K562 (cell line): Measurements from ENCODE around the gene RHNO1.

Experiments
- ATF7 ChIP-seq: fragments of 450-650 bp; IDR thresholded peaks from 2 replicates; pipeline ENCODE4 v1.7.1; 2014; ENCODE audit warnings: mild to moderate bottlenecking, moderate library complexity
- CREB1 ChIP-seq, 2 experiments: sonication (generic) in 1 of 2; formaldehyde crosslinking in 1 of 2; IDR thresholded peaks; 2 replicates each; pipeline versions ENCODE4 v1.6.1 to v1.8.0; 2012 to 2022; ENCODE audit warnings: inconsistent platforms in 1 of 2, mild to moderate bottlenecking in 1 of 2, missing genetic modification reagents in 1 of 2, moderate library complexity in 1 of 2
- ERF ChIP-seq: fragments of 450-650 bp; formaldehyde crosslinking; IDR thresholded peaks from 2 replicates; pipeline ENCODE4 v1.4.0; 2020; ENCODE audit warnings: mild to moderate bottlenecking, mixed read lengths
- HDAC6 ChIP-seq: IDR thresholded peaks from 2 replicates; pipeline ENCODE4 v1.6.1; 2012; ENCODE audit warnings: low read depth, mild to moderate bottlenecking, control low read depth, inconsistent platforms, low read length, moderate library complexity
- MYC ChIP-seq, 2 experiments: fragments of 250-450 bp in 1 of 2; sonication (Bioruptor Pico) in 1 of 2; IDR thresholded peaks; 2 replicates each; pipeline versions ENCODE4 v1.5.1 to v1.6.1; 2012 to 2021; ENCODE audit warnings: low read depth in 2 of 2, borderline replicate concordance in 1 of 2, improper control_type of control experiment in 1 of 2, low read length in 1 of 2, mild to moderate bottlenecking in 1 of 2, moderate library complexity in 1 of 2
- POLR2A ChIP-seq: fragments of 450-650 bp; conservative IDR thresholded peaks from 2 replicates; pipeline ENCODE4 v1.6.1; 2016
- PRMT5 ChIP-seq: sonication (generic); formaldehyde crosslinking; IDR thresholded peaks from 2 replicates; pipeline ENCODE4 v1.5.0; 2020; ENCODE audit warnings: missing genetic modification reagents
- TEAD4 ChIP-seq, 2 experiments: sonication (generic) in 1 of 2; formaldehyde crosslinking in 1 of 2; IDR thresholded peaks; 2 replicates each; pipeline versions ENCODE4 v1.6.1 to v1.8.0; 2012 to 2022; ENCODE audit warnings: borderline replicate concordance in 1 of 2, inconsistent platforms in 1 of 2, low read length in 1 of 2, mild to moderate bottlenecking in 1 of 2, missing genetic modification reagents in 1 of 2
- ZBED1 ChIP-seq: IDR thresholded peaks from 2 replicates; pipeline ENCODE4 v1.6.1; 2014
- TF ChIP-seq, protein P1 (sequence below): fragments of 450-650 bp; IDR thresholded peaks from 2 replicates; pipeline ENCODE4 v1.6.1; 2017; ENCODE audit warnings: antibody characterized with exemption, mild to moderate bottlenecking
- TF ChIP-seq, protein P2 (sequence below): sonication (generic); formaldehyde crosslinking; IDR thresholded peaks from 2 replicates; pipeline ENCODE4 v1.8.1; 2023; ENCODE audit warnings: mild to moderate bottlenecking, missing genetic modification reagents
- TF ChIP-seq, protein P3 (sequence below), 3 experiments: IDR thresholded peaks in 2 of 3; conservative IDR thresholded peaks in 1 of 3; 2 replicates each; pipeline ENCODE4 v1.5.1; 2011 to 2012; ENCODE audit warnings: low read length in 3 of 3, mild to moderate bottlenecking in 3 of 3, control low read depth in 2 of 3, improper control_type of control experiment in 1 of 3, inconsistent platforms in 1 of 3, low read depth in 1 of 3, mixed read lengths in 1 of 3, moderate library complexity in 1 of 3; ENCODE audit not compliant: insufficient read depth in 2 of 3
- TF ChIP-seq, protein P4 (sequence below): fragments of 450-650 bp; formaldehyde crosslinking; IDR thresholded peaks from 2 replicates; pipeline ENCODE4 v1.4.0; 2022; ENCODE audit warnings: missing genetic modification characterization

DNA sequence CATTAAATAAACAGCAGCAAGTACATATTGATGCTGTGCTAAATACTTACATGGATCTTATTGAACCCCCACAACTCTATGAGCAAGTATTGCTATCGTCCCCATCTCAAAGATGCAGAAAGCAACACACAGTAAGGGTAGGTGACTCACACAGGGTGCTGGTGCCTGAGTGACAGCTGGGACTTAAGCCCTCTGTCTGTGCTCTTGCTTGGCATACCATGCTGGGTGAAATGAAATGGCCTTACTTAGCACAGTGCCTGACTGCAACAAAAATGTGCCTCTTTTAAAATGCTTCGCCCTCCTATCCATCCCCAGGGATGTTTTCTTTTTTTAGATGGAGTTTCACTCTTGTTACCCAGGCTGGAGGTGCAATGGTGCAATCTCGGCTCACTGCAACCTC, 21.0 kb upstream of the RHNO1 start:
- TF ChIP-seq CREB1 (IDR thresholded peaks at IDR 0.05): no peak
- no peak for TF ChIP-seq CREB1 (CRISPR knock-in tag; IDR thresholded peaks at IDR 0.05)
- TF ChIP-seq HDAC6: no peak
- TF ChIP-seq, protein P1, sequence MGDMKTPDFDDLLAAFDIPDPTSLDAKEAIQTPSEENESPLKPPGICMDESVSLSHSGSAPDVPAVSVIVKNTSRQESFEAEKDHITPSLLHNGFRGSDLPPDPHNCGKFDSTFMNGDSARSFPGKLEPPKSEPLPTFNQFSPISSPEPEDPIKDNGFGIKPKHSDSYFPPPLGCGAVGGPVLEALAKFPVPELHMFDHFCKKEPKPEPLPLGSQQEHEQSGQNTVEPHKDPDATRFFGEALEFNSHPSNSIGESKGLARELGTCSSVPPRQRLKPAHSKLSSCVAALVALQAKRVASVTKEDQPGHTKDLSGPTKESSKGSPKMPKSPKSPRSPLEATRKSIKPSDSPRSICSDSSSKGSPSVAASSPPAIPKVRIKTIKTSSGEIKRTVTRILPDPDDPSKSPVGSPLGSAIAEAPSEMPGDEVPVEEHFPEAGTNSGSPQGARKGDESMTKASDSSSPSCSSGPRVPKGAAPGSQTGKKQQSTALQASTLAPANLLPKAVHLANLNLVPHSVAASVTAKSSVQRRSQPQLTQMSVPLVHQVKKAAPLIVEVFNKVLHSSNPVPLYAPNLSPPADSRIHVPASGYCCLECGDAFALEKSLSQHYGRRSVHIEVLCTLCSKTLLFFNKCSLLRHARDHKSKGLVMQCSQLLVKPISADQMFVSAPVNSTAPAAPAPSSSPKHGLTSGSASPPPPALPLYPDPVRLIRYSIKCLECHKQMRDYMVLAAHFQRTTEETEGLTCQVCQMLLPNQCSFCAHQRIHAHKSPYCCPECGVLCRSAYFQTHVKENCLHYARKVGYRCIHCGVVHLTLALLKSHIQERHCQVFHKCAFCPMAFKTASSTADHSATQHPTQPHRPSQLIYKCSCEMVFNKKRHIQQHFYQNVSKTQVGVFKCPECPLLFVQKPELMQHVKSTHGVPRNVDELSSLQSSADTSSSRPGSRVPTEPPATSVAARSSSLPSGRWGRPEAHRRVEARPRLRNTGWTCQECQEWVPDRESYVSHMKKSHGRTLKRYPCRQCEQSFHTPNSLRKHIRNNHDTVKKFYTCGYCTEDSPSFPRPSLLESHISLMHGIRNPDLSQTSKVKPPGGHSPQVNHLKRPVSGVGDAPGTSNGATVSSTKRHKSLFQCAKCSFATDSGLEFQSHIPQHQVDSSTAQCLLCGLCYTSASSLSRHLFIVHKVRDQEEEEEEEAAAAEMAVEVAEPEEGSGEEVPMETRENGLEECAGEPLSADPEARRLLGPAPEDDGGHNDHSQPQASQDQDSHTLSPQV: no peak
- TF ChIP-seq, protein P2, sequence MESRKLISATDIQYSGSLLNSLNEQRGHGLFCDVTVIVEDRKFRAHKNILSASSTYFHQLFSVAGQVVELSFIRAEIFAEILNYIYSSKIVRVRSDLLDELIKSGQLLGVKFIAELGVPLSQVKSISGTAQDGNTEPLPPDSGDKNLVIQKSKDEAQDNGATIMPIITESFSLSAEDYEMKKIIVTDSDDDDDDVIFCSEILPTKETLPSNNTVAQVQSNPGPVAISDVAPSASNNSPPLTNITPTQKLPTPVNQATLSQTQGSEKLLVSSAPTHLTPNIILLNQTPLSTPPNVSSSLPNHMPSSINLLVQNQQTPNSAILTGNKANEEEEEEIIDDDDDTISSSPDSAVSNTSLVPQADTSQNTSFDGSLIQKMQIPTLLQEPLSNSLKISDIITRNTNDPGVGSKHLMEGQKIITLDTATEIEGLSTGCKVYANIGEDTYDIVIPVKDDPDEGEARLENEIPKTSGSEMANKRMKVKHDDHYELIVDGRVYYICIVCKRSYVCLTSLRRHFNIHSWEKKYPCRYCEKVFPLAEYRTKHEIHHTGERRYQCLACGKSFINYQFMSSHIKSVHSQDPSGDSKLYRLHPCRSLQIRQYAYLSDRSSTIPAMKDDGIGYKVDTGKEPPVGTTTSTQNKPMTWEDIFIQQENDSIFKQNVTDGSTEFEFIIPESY: no peak
- TF ChIP-seq ERF (CRISPR knock-in tag): no peak
- TF ChIP-seq ZBED1: no peak
- no peak for TF ChIP-seq MYC (IDR thresholded peaks at IDR 0.05; ENCODE audit: low read depth, low read length)
- TF ChIP-seq MYC (CRISPR knock-in tag; IDR thresholded peaks at IDR 0.05; ENCODE audit: borderline replicate concordance, low read depth): no peak
- TF ChIP-seq, protein P3, sequence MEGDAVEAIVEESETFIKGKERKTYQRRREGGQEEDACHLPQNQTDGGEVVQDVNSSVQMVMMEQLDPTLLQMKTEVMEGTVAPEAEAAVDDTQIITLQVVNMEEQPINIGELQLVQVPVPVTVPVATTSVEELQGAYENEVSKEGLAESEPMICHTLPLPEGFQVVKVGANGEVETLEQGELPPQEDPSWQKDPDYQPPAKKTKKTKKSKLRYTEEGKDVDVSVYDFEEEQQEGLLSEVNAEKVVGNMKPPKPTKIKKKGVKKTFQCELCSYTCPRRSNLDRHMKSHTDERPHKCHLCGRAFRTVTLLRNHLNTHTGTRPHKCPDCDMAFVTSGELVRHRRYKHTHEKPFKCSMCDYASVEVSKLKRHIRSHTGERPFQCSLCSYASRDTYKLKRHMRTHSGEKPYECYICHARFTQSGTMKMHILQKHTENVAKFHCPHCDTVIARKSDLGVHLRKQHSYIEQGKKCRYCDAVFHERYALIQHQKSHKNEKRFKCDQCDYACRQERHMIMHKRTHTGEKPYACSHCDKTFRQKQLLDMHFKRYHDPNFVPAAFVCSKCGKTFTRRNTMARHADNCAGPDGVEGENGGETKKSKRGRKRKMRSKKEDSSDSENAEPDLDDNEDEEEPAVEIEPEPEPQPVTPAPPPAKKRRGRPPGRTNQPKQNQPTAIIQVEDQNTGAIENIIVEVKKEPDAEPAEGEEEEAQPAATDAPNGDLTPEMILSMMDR (IDR thresholded peaks at IDR 0.05 in 2 of 3, conservative IDR thresholded peaks at IDR 0.05 in 1 of 3; ENCODE audit: insufficient read depth in 2 of 3, low read depth in 1 of 3, low read length in 3 of 3): no peak
- no peak for TF ChIP-seq POLR2A
- no peak for TF ChIP-seq ATF7
- TF ChIP-seq, protein P4, sequence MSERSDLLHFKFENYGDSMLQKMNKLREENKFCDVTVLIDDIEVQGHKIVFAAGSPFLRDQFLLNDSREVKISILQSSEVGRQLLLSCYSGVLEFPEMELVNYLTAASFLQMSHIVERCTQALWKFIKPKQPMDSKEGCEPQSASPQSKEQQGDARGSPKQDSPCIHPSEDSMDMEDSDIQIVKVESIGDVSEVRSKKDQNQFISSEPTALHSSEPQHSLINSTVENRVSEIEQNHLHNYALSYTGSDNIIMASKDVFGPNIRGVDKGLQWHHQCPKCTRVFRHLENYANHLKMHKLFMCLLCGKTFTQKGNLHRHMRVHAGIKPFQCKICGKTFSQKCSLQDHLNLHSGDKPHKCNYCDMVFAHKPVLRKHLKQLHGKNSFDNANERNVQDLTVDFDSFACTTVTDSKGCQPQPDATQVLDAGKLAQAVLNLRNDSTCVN (CRISPR knock-in tag): no peak
- TF ChIP-seq PRMT5 (CRISPR knock-in tag): no peak
- no peak for TF ChIP-seq TEAD4 (IDR thresholded peaks at IDR 0.05; ENCODE audit: low read length)
- no peak for TF ChIP-seq TEAD4 (CRISPR knock-in tag; IDR thresholded peaks at IDR 0.05; ENCODE audit: borderline replicate concordance)
